ENCODE results near the gene CTNNA2. TPM values are rescaled to one million over a fixed set of nuclear protein-coding genes. Genes with fewer than 3 reads are reported as not detected.

CTNNA2 gene
- total RNA-seq, 1 donor from 2014 or later: not detected

DNA sequence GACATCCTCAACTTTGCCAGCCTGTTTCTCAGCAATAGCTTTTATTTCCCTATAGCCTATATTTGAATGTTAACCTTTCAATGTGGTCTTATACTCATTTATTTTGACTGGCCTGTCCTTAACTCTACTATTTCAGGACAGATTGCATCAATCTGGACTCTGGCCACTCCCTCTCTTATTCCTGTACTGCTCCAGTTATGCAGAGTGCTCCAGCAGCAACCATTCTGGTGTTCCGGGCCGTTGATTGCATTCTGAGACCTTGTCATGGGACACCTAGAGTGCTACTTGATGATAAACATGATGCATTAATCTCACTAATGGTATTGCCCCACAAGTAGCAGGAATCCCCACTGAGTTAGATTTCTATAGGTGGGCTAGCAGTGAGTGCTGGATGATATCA is 428.3 kb downstream of the CTNNA2 start:
- DNase-seq (ENCODE audit: missing footprints) (no peak), ATAC-seq (no peak)
- intact Hi-C loops (cut with DNase I): no loop called here

DNA sequence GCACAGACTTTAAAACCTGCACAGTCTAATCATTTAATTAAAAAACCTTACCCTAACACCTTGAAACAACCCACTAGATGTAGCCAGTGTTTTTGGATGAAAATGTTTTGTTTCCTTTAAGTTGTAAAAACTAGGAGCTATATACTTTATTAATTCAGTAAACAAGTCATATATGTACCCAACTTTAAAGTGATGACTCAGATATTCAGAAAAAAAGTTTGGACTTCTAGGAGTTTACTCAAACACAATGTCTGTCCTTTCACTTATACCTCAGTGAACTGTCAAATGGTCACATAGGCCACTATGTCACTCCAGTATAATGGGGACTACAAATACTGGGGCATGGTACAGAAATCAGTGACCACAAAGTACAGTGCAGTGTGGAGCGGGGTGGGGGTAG is 431.4 kb downstream of the CTNNA2 start:
- intact Hi-C loops (cut with DNase I): no loop called here
- ATAC-seq (no peak), DNase-seq (ENCODE audit: missing footprints) (no peak)

DNA sequence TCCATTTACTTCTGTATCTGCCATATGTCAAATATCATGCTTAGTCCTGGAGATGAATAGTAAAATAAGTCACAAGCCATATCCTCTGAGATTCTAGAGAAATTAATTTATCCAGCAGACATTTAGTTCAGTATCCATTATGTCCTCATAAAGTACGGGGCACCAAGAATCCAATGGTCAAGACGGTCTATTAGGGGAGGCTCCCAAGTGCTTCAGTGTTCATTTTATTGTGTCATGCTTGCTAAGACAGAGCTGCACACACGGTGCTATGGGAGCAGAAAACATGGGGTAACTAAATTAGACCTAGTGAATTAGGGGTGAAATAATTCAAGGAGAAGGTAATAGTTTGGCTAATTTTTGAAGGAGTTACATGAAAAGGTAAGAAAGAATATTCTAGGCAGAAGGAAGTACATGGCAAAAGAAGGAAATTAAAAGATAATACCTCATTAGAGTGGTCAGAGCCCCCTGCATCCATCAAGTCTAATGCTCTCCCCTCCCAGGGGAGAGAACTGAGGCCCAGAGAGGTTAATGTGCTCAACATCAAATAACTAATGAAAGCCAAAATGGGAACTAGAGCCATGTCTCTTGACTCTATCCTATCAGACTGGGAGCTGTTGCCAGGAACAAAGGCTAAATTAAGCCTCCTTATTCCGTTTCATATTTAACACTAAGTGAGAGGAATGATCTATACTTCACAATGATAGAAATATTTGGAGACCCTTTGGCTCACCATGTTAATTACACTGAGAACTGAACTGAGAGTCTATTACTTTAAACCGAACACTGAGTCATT is 433.0 kb downstream of the CTNNA2 start:
- DNase-seq (ENCODE audit: missing footprints) (no peak), ATAC-seq (peak; percentile 60)
- intact Hi-C loops (cut with DNase I): no loop called here

DNA sequence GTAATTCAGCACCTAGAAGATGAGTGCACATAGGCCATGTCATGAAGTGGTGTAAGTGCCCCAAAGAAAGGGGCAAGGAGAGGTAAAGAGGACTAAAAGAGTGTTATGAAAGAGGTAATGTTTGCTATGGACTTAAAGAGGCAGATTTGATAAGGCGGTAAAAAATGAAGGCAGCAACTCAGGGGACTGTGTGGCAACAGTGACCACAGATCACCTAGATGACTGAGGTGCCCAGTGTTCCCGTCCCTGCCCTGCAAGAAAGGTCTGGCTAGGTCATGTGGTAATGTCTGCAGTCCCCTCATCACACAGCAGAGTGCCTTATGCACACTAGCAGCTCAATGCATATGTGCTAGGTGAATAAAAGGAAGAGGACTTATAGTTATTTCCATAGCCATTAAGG is 434.9 kb downstream of the CTNNA2 start:
- DNase-seq (ENCODE audit: missing footprints) (no peak), ATAC-seq (no peak)
- intact Hi-C loops (cut with DNase I): no loop called here

DNA sequence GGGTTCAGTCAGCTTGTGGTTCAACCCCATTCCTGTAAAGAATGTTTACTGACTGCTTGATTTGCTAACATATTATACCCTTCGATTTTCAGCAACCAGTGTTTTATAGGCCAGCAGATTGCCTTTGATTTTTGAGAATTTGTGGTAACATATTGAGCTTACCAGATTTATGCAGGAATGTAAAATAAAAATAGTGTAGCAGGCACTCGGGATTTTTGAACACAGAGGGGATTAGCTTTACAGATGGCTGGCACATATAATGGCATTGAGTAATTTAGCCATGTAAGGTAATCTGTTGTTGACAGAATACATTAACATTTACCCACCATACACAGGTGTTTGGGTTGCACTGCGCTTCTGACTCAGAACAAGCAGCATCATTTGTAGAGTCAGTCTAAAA is 437.7 kb downstream of the CTNNA2 start:
- no peak for ATAC-seq
- intact Hi-C loops (cut with DNase I): no loop called here
- no peak for DNase-seq (ENCODE audit: missing footprints)

DNA sequence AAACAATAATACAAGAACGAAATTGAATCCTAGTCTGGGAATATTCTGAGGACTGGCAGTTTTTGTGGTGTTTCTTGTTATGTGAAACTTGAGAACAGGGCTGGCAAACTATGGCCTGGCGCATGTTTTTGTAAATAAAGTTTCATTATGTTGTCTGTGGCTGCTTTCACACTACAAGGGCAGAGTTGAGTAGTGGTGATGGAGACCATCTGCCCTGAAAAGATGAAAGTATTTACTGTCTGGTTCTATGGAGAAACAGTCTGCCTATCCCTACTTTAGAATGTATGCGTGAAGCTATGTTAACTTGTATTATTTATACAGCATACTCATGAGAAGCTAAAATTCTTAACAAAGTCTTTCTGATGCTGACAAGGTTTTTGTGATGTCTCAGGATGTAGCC is 439.8 kb downstream of the CTNNA2 start:
- intact Hi-C loops (cut with DNase I): no loop called here
- ATAC-seq (no peak), DNase-seq (ENCODE audit: missing footprints) (no peak)

DNA sequence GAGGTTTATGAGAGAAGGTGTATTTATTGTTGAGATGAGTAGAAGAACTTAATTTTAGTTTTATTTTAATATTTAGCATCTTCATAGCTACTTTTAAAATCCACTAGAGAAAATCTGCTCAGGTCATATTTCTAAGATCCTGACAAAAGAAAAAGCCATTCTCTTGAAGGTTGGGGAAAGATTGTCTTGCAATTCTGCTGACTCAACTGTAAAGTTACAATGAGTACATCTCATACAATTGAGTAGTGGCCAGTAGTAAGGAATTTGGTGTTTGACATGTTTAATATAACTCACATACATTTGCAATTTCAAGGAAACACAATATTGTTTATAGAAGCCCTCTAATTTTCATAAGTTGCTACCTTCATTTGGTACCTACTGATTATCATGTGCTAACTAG is 447.2 kb downstream of the CTNNA2 start:
- intact Hi-C loops (cut with DNase I): no loop called here
- no peak for DNase-seq (ENCODE audit: missing footprints)

DNA sequence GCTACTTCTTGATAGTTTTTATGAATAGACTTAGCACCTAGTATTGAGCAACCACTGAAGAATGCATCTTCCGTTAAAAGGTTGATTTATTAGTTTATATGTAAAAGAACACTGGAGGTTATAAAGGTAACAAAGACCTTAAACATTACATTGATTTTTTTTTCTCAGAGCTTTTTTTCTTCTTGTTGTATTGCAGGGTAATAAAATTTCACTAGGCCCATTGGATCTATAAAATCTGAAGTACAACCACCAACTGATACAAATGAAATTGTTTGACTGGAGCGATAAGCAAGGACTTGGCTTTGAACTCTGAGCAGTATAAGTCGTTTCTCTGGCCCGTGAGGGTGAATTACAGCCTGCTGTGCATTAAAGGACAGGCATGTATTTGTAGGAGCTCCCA is 447.7 kb downstream of the CTNNA2 start:
- intact Hi-C loops (cut with DNase I): no loop called here
- DNase-seq (ENCODE audit: missing footprints): no peak
- no peak for ATAC-seq

More for the DNA sequence above, 447.2 kb downstream of the CTNNA2 start:
- no peak for ATAC-seq

DNA sequence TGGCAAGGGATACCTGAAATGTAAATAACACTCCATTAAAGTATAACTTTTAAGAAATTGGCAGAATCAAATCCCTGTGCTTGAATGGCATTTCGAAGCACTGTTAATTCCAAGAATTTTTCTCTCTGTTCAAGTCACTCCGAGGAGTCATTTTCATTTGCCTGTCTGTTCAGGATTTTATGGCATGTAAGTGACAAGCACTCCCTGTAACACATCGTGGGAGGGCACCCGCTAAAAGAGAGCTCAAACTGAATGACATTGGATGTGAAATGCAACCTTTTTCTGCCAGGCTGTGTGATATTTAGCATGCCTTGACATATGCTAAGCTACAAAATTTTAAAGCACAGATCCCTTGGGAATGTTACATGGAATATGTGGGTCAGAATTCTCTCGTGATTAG is 452.1 kb downstream of the CTNNA2 start:
- intact Hi-C loops (cut with DNase I): no loop called here
- ATAC-seq: no peak
- no peak for DNase-seq (ENCODE audit: missing footprints)

DNA sequence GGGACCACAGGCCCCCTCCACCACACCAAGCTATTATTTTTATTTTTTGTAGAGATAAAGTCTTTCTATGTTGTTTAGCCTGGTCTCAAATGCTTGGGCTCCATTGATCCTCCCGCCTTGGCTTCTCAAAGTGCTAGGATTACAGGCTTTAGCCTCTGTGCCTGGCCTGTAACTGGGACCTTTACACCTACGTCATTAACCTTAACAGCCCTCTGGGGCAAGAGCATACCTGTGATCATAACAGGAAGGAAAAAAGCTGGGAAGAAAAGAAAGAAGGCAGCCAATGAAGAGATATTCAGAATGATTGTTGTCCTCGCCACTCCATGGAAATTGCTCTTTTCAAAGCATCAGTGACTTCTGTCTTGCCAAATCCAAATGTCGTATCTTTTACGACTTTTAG is 453.5 kb downstream of the CTNNA2 start:
- DNase-seq (ENCODE audit: missing footprints) (no peak), ATAC-seq (no peak)
- intact Hi-C loops (cut with DNase I): no loop called here

DNA sequence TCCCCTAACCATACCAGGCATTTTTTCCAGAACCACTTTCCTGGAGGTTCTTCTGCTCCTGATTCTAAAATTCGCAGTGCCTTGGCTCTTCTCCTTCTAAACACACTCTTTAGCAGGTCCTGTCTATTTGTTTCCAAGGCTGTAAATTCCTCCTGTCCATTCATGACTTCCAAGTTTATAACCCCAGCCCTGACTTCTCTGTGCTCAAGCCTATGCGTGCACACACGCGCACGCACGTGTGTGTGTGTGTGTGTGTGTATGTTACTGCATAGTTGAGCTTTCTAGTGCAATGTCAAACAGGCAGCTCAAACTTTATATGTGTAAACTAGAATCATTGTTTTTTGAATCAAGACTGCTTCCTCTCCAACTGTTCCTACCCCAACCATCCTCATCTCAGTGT is 454.0 kb downstream of the CTNNA2 start:
- intact Hi-C loops (cut with DNase I): no loop called here
- no peak for DNase-seq (ENCODE audit: missing footprints)
- no peak for ATAC-seq

DNA sequence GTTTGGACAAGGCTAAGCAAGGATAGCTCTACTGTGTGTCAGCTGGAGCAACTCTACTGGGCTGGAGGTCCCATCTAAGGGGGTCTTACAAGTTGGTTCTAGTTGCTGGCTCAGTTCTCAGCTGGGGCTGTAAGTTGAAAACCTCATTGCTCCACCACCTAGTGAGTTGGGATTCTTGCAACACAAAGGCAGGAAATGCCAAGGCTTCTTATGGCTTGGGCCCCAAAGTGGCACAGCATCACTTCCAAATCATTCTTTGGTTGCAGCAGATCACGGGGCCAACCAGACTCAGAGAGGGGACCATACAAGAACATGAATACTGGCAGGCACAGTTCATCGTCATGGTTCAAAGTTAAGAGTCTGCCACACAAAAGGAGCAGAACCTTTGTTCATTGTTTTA is 459.0 kb downstream of the CTNNA2 start:
- ATAC-seq (no peak), DNase-seq (ENCODE audit: missing footprints) (no peak)
- intact Hi-C loops (cut with DNase I): no loop called here

DNA sequence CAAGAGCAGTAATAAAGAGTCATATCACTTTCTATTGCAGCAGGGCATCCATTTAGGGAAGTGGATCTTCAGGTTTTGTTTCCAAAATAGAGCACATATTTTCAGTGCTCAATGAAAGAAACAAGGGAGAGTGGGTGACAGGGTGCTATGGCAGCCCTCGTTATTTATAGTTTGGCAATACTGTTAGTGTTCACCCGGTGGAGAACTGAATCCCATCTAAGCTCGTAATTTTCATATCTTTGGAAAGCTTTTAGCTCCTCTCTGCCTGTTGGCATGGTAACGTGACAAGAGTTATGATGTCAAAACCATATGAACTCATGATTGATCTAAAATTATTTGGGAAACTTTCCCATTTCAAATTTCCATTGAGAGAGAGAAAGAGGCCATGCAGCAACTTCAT is 459.8 kb downstream of the CTNNA2 start:
- no peak for DNase-seq (ENCODE audit: missing footprints)
- no peak for ATAC-seq
- intact Hi-C loops (cut with DNase I): no loop called here

DNA sequence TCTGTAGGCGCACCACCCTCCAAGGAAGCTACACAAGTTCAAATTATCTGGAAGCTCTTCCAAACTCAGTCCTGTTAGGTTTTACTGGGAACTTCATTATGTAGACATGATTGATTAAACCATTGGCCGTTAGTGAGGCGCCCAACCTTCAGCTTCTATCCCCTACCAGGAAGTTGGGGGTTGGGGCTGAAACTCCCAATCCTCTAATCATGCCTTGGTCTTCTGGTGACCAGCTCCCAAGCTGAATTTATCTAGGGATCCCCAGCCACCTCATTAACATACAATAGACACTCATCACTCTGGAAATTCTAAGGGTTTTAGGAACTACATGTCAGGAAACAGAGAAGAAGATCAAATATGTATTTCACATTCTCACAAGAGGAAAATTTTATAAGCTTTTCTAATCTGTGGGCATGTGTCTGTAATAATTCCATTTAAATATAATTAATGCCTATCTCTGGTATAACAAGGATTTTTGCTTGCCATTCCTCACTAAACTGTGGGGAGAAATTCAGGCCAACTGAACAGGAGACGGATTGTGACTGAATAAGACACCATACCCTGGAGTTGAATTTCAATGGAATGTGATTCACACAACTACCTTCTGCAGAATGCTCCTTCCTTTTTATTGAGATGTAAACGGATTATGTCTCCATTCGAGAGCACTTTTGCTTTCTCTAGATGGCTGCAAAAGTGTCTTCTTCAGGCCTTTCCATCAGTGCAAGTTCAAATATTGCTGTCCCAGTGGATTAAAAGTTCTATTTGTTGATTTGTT is 463.1 kb downstream of the CTNNA2 start:
- DNase-seq (ENCODE audit: missing footprints): no peak
- intact Hi-C loops (cut with DNase I): no loop called here
- ATAC-seq: no peak

DNA sequence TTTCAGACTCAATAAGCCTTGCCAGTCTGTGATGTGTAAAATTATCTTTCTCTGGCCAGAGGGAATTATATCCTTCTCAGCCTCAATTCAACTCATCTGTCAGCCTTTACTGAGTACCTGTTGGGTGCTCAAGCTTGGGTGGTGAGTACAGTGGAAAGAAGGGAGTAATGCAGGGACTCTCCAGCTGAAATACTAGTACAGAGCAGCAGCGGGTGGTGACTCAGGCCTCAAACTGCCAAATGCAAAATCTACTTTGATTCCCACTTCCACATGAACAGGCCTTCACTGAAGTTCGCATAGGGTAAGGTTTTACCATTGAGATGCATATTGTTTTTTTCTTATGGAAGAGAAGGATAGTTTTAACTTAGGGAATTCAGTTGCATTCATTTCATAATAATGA is 464.9 kb downstream of the CTNNA2 start:
- intact Hi-C loops (cut with DNase I): no loop called here
- no peak for DNase-seq (ENCODE audit: missing footprints)
- ATAC-seq: no peak

DNA sequence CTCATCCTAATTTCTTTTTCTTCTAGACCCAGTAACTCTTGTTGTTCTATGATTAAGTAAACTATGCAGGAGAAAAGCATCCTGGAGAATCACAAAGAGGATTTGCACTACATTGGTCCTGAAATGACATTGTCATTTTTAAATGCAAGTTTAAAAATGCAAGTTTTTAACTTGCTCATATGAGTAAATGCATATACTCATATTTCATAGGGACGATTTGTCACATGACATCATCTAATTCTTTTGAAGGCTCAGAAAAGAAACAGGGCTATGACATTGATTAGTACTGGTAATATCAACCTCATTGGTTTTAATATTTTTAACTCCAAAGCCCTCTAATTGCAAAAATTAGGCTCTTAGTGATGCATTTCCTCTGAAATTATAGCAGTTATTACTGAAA is 467.3 kb downstream of the CTNNA2 start:
- ATAC-seq: no peak
- intact Hi-C loops (cut with DNase I): loop anchor here (5.0 kb wide), 1 partner anchor 43 kb away; no protein-coding TSS in a partner anchor
- no peak for DNase-seq (ENCODE audit: missing footprints)

DNA sequence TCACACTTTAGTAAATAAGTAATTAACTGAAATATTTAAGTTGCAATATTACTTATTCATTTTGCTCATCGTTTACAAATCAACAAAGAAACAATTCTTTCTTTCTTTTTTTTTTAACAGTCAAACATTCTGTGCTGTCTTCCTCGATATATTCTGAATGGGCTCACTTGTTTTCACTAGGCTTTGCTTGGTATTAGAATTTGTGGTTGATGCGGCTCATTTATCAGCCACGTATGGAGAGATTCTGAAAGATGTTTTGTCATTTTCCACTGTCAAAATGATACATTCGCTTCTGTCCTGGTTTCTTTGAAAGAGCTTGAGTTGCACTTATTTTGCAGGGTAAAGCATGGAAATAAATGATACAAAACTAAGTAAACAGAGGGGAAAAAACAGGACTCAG is 468.0 kb downstream of the CTNNA2 start:
- intact Hi-C loops (cut with DNase I): loop anchor here (5.0 kb wide), 1 partner anchor 44 kb away; no protein-coding TSS in a partner anchor
- DNase-seq (ENCODE audit: missing footprints) (no peak), ATAC-seq (no peak)

DNA sequence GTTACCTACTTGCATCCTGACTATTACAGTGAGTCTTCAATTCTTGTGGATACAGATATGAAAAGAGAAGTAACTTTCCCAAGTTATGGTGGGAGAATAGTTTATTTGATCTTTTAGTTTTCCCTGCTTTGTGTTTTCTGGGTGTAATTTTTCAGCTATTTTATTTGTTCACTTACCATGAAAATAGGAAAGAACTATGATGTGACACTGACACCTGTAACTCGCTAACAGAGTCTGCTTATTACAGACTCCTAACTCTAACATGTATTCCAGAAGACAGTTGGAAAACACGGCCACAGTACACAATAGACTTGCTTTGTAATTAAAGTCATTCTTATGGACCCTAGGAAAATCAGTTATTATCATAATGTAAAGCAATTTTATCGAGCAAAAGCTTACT is 468.5 kb downstream of the CTNNA2 start:
- intact Hi-C loops (cut with DNase I): loop anchor here (5.0 kb wide), 1 partner anchor 44 kb away; no protein-coding TSS in a partner anchor
- no peak for DNase-seq (ENCODE audit: missing footprints)
- ATAC-seq: no peak

DNA sequence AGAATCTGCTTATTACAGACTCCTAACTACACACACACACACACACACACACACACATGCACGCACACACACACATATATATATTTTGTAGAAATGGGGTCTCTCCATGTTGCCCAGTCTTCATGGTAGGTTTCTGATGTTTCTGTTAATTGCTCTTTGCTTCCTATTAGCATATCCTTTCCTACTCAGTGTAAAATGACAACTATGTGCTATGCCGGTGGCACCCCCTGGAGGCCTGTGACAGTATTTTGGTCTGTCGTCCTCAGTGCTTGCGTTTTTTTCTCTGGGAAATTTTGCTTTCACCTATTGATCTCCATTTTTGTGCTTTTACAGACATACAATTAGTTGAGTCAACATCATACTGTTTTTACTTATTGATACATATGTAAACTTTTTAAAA is 469.6 kb downstream of the CTNNA2 start:
- intact Hi-C loops (cut with DNase I): loop anchor here (5.0 kb wide), 1 partner anchor 45 kb away; no protein-coding TSS in a partner anchor
- DNase-seq (ENCODE audit: missing footprints) (no peak), ATAC-seq (no peak)

DNA sequence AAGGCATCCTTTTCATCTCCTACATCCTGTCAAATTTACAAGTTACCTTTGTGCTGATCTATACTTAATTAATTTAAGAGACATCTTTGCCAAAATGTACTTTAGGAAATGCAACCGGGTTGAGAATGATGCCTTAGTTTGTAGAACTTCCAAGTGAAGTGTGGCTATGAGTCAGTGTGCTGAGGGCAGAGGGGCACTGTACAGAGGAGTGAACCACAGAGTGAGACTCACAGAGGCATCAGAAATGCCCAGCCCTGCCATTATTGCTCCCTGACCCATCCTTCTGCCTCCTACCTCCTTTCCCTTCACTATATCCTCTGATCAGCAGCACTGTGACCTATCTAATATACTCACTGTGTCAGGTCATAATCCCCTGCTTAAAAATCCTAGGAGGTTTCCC is 471.6 kb downstream of the CTNNA2 start:
- ATAC-seq: no peak
- intact Hi-C loops (cut with DNase I): loop anchor here (5.0 kb wide), 1 partner anchor 47 kb away; no protein-coding TSS in a partner anchor

More for the DNA sequence above, 471.6 kb downstream of the CTNNA2 start:
- no peak for DNase-seq (ENCODE audit: missing footprints)
